B cell (primary cell): Measurements from ENCODE around the gene MYB. TPM values are rescaled to one million over a fixed set of nuclear protein-coding genes. Genes with fewer than 3 reads are reported as not detected.
"Not testable (repeated sequence)": the region's sequence is repeated elsewhere in the genome, so short reads cannot be mapped to it uniquely, and the experiment has no call there.

ENCODE experiments used
- ATAC-seq: fragments of 200-7000 bp; cut with Tn5 transposase; one replicate; pipeline ENCODE4 v1.10.0; 2021; ENCODE audit warnings: low read depth, mild to moderate bottlenecking, moderate number of reproducible peaks, moderate library complexity
- CTCF ChIA-PET: fragments of 350-600 bp; sonication (Branson Sonifier 250); formaldehyde crosslinking; loops from one replicate; lab custom pipeline; 2021; ENCODE audit warnings: antibody characterized with exemption, inconsistent platforms; lab: Charles Lee
- POLR2A ChIA-PET: fragments of 350-600 bp; sonication (Branson Sonifier 250); formaldehyde crosslinking; loops from one replicate; lab custom pipeline; 2021; ENCODE audit warnings: antibody characterized with exemption; lab: Charles Lee
- DNase-seq: peaks from one replicate; pipeline ENCODE4 v3.0.0; 2013
- H2AFZ ChIP-seq: 2 replicates; pipeline ENCODE4 v1.6.1; 2012; ENCODE audit warnings: mild to moderate bottlenecking, low read depth, low read length; ENCODE audit not compliant: insufficient read depth, poor library complexity, severe bottlenecking
- H3K27ac ChIP-seq, 2 donors: 1 replicate in 1 of 2; 2 replicates in 1 of 2; pipeline ENCODE4 v1.5.1; 2012 to 2013; ENCODE audit warnings: low read length in 2 of 2, mild to moderate bottlenecking in 2 of 2, moderate library complexity in 1 of 2
- H3K27me3 ChIP-seq, 4 experiments: fragments of 200-600 bp in 1 of 4; sonication (generic) in 1 of 4; replicated peaks in 1 of 4; 1 replicate in 2 of 4; 2 replicates in 2 of 4; pipeline versions ENCODE4 v1.6.1 to v1.7.0; 2013 to 2016; ENCODE audit warnings: low read length in 3 of 4, mild to moderate bottlenecking in 2 of 4, mixed read lengths in 1 of 4, moderate library complexity in 1 of 4; ENCODE audit not compliant: insufficient read depth in 4 of 4, control insufficient read depth in 3 of 4; ENCODE audit errors: control extremely low read depth in 1 of 4
- H3K36me3 ChIP-seq, 2 experiments: replicated peaks in 1 of 2; 1 replicate in 1 of 2; 2 replicates in 1 of 2; pipeline versions ENCODE4 v1.6.1 to v1.7.1; 2013; ENCODE audit warnings: low read length in 1 of 2; ENCODE audit not compliant: insufficient read depth in 2 of 2, control insufficient read depth in 1 of 2; ENCODE audit errors: control extremely low read depth in 1 of 2, extremely low read depth in 1 of 2
- H3K4me1 ChIP-seq, 2 donors: fragments of 200-600 bp in 1 of 2; sonication (generic) in 1 of 2; 1 replicate in 1 of 2; 2 replicates in 1 of 2; pipeline versions ENCODE4 v1.5.1 to v1.6.1; 2013 to 2017; ENCODE audit warnings: low read length in 2 of 2; ENCODE audit not compliant: control insufficient read depth in 2 of 2, insufficient read depth in 2 of 2
- H3K4me2 ChIP-seq: replicated peaks from 2 replicates; pipeline ENCODE3; 2012; ENCODE audit warnings: mild to moderate bottlenecking, low read depth, low read length; ENCODE audit not compliant: poor library complexity, severe bottlenecking
- H3K4me3 ChIP-seq, 5 experiments: fragments of 200-600 bp in 1 of 5; sonication (generic) in 1 of 5; 1 replicate in 3 of 5; 2 replicates in 2 of 5; pipeline versions ENCODE4 v1.5.1 to v1.7.0; 2011 to 2016; ENCODE audit warnings: low read length in 4 of 5, mild to moderate bottlenecking in 4 of 5, low read depth in 2 of 5, control low read depth in 1 of 5, moderate library complexity in 1 of 5; ENCODE audit not compliant: insufficient read depth in 1 of 5; ENCODE audit errors: control extremely low read depth in 1 of 5, extremely low read depth in 1 of 5
- H3K79me2 ChIP-seq: fragments of 200-600 bp; sonication (generic); one replicate; pipeline ENCODE4 v1.6.0; 2016; ENCODE audit warnings: low read length; ENCODE audit not compliant: control insufficient read depth, insufficient read depth
- H3K9ac ChIP-seq: fragments of 200-600 bp; sonication (generic); 2 replicates; pipeline ENCODE4 v1.6.1; 2017; ENCODE audit warnings: mild to moderate bottlenecking, low read length, moderate library complexity
- H3K9me3 ChIP-seq, 3 donors: one replicate each; pipeline versions ENCODE4 v1.6.1 to v1.7.1; 2013; ENCODE audit warnings: low read length in 2 of 3; ENCODE audit not compliant: control insufficient read depth in 2 of 3, insufficient read depth in 1 of 3; ENCODE audit errors: control extremely low read depth in 1 of 3
- H4K20me1 ChIP-seq: 2 replicates; pipeline ENCODE4 v1.6.0; 2012; ENCODE audit warnings: mild to moderate bottlenecking, low read length; ENCODE audit not compliant: insufficient read depth, control insufficient read depth, poor library complexity, severe bottlenecking
- H3K27ac Mint-ChIP-seq: one replicate; pipeline ENCODE4 v1.8.0; 2021; ENCODE audit warnings: mixed read lengths
- H3K27me3 Mint-ChIP-seq: one replicate; pipeline ENCODE4 v1.8.0; 2021; ENCODE audit warnings: mixed read lengths
- H3K4me1 Mint-ChIP-seq: one replicate; pipeline ENCODE4 v1.8.0; 2021; ENCODE audit warnings: mixed read lengths
- H3K4me3 Mint-ChIP-seq: one replicate; pipeline ENCODE4 v1.8.0; 2021; ENCODE audit warnings: mixed read lengths
- H3K9me3 Mint-ChIP-seq: one replicate; pipeline ENCODE4 v1.8.0; 2022; ENCODE audit warnings: mixed read lengths; ENCODE audit not compliant: insufficient read depth
- EZH2 ChIP-seq: IDR thresholded peaks from 2 replicates; pipeline ENCODE4 v1.6.1; 2012; ENCODE audit warnings: borderline replicate concordance, low read depth, mild to moderate bottlenecking, moderate library complexity, low read length; ENCODE audit not compliant: insufficient read depth, poor library complexity, severe bottlenecking
- WGBS: methylation state at CpG from one replicate; pipeline ENCODE4 v1.1.5; 2013; ENCODE audit warnings: missing lambda C conversion rate; ENCODE audit not compliant: insufficient coverage; 5-methylcytosine and 5-hydroxymethylcytosine counted together
- intact Hi-C: fragments of 100-400 bp; cut with micrococcal nuclease; formaldehyde crosslinking; loops from one replicate; pipeline ENCODE4 v1.10.0; 2022
- polyA plus RNA-seq: library from polyadenylated mRNA; depleted of rRNA; stranded (reverse); fragments of >200 nt; gene quantifications from 2 replicates; pipeline ENCODE4 v1.2.3, GENCODE V29; 2012
- total RNA-seq, 2 donors: library from RNA; stranded (reverse); fragments of 120-200 nt in 1 of 2; gene quantifications; 1 replicate in 1 of 2; 2 replicates in 1 of 2; pipeline versions ENCODE4 v1.2.3 to v1.2.4, GENCODE V29; 2013 to 2022
- TF ChIP-seq, protein P1 (sequence below): fragments of 200-600 bp; IDR thresholded peaks from one replicate; pipeline ENCODE4 v1.8.0; 2022; ENCODE audit warnings: antibody characterized with exemption, mild to moderate bottlenecking

Gene MYB
- total and polyA plus RNA-seq, 2 donors (not counting 1 experiment from before 2014, with no cell fraction given): 0.46 to 1.4 TPM

DNA sequence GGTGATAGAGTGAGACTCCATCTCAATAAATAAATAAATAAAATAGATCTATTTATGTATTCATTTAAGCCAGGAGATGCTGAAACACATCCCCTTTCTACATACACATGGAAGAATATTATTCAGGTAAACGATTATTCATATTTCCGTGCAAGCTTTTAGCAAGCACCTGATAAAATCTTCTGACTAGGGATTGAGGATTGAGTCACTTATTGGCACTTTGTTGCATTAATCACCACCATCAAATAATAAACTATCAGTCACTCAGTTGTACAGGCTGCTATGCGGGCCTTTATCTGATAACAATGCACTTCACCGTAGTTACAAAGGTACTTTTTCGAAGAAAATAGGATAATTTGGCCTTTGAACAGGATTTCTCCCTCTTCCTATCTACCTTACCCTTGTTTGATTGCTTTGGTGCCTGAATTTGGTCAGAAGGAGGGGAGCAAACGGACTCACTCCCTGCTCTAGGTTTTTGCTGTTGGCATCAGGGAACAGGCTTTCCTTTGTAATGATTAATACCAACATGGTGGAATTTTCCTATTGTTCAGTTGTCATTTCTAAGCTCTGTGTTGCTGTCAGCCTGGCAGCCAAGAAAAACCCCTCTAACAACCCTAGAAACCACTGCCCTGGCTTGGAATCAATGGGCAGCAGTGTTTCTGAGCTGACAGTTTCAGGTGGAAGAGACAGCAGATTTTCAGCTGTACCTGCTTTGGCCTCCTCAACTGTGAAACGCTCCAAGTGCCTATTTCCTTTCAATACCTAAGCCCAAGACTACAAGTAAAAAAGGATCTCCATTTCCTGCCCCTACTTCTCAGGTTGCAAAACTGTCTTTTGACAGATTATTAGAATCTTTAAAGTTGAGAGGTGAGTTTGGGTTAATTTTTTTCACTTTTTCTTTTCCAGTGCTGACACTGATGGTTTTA, 63.0 kb downstream of the MYB start:
- Mint-ChIP-seq H3K27ac (no peak overlapping the region), H3K4me1 (no peaks in the 10 kb centered on the region), H3K9me3 (no peaks in the 10 kb centered on the region), H3K27me3 (no peaks in the 10 kb centered on the region), H3K4me3 (no peak overlapping the region)
- H3K79me2 ChIP-seq: no peaks in the 10 kb centered on the region
- ChIA-PET CTCF (no interaction called here), POLR2A (no interaction called here)
- H3K9ac ChIP-seq: no peak overlapping the region
- DNase-seq: no peak
- no peaks in the 10 kb centered on the region for H4K20me1 ChIP-seq
- no peaks in the 10 kb centered on the region for H3K9me3 ChIP-seq
- intact Hi-C loops: no loop called here
- H3K4me1 ChIP-seq: no peaks in the 10 kb centered on the region
- 100% methylated on average over 1 of the region's 7 CpGs for WGBS
- no peak for TF ChIP-seq EZH2
- TF ChIP-seq, protein P1, sequence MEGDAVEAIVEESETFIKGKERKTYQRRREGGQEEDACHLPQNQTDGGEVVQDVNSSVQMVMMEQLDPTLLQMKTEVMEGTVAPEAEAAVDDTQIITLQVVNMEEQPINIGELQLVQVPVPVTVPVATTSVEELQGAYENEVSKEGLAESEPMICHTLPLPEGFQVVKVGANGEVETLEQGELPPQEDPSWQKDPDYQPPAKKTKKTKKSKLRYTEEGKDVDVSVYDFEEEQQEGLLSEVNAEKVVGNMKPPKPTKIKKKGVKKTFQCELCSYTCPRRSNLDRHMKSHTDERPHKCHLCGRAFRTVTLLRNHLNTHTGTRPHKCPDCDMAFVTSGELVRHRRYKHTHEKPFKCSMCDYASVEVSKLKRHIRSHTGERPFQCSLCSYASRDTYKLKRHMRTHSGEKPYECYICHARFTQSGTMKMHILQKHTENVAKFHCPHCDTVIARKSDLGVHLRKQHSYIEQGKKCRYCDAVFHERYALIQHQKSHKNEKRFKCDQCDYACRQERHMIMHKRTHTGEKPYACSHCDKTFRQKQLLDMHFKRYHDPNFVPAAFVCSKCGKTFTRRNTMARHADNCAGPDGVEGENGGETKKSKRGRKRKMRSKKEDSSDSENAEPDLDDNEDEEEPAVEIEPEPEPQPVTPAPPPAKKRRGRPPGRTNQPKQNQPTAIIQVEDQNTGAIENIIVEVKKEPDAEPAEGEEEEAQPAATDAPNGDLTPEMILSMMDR: no peak
- no peaks in the 10 kb centered on the region for H3K27me3 ChIP-seq
- no peak overlapping the region for H3K27ac ChIP-seq
- ATAC-seq: no peak
- no peak overlapping the region for H2AFZ ChIP-seq
- H3K36me3 ChIP-seq: no peaks in the 10 kb centered on the region
- H3K4me3 ChIP-seq: no peak overlapping the region
- H3K4me2 ChIP-seq: no peak overlapping the region

DNA sequence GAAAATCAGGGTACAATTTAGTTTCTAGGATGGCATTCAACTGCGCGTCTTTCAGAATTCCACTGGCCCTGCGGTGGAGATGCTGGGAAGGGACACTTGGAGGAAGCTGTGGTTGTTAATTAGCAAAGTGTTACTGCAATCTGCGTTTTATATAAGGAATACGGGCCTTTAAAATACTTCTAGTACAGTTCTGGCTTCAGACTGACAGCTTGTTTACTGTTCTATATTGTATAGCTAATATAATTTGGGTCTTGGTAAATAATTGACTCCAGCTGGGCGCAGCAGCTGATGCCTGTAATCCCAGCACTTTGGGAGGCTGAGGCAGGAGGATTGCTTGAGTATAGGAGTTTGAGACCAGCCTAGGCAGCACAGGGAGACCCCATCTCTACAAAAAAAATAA, 63.7 kb downstream of the MYB start:
- no peak overlapping the region for H3K4me3 Mint-ChIP-seq
- Histone ChIP-seq H3K36me3 (no peaks in the 10 kb centered on the region), H2AFZ (no peak overlapping the region), H3K9me3 (no peaks in the 10 kb centered on the region), H3K27me3 (no peaks in the 10 kb centered on the region), H3K4me2 (no peak overlapping the region), H3K9ac (no peak overlapping the region), H3K27ac (no peak overlapping the region), H3K4me3 (no peak overlapping the region), H3K4me1 (peaks cover 1 to 4% of the 10 kb centered on the region in 2 donors), H3K79me2 (no peaks in the 10 kb centered on the region), H4K20me1 (no peaks in the 10 kb centered on the region)
- intact Hi-C loops: no loop called here
- ATAC-seq (no peak), DNase-seq (no peak)
- TF ChIP-seq EZH2: no peak
- TF ChIP-seq, protein P1: no peak
- 96% methylated on average over 5 of the region's 6 CpGs for WGBS
- H3K4me1 Mint-ChIP-seq: peaks cover 6% of the 10 kb centered on the region
- CTCF ChIA-PET: no interaction called here
- POLR2A ChIA-PET: no interaction called here
- no peak overlapping the region for H3K27ac Mint-ChIP-seq
- H3K9me3 Mint-ChIP-seq: no peaks in the 10 kb centered on the region
- no peaks in the 10 kb centered on the region for H3K27me3 Mint-ChIP-seq

DNA sequence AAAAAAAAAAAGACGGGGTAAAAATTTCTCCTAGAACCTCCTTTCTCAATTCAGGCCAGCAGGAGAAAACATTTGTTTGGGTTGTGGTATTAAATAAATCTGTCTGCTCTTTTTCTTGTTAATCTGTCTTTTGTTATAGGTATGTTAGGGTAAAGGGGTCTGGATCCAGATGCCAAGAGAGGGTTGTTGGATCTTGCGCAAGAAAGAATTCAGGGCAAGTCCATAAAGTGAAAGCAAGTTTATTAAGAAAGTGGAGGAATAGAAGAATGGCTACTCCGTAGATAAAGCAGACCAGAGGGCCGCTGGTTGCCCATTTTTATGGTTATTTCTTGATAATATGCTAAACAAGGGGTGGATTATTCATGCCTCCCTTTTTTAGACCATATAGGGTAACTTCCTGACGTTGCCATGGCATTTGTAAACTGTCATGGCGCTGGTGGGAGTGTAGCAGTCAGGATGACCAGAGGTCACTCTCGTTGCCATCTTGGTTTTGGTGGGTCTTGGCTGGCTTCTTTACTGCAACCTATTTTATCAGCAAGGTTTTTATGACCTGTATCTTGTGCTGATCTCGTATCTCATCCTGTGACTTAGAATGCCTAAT, 65.4 kb downstream of the MYB start:
- H3K4me2 ChIP-seq, H3K9me3 ChIP-seq, H3K79me2 ChIP-seq, H3K4me3 Mint-ChIP-seq, CTCF ChIA-PET, H2AFZ ChIP-seq, DNase-seq, POLR2A ChIA-PET, H3K27ac Mint-ChIP-seq, H4K20me1 ChIP-seq, intact Hi-C loops, H3K9ac ChIP-seq, H3K9me3 Mint-ChIP-seq, H3K27ac ChIP-seq, H3K36me3 ChIP-seq, H3K27me3 Mint-ChIP-seq, H3K4me3 ChIP-seq, H3K27me3 ChIP-seq, ATAC-seq: not testable (repeated sequence)
- peaks cover 11 to 14% of the 10 kb centered on the region in 2 donors for H3K4me1 ChIP-seq
- H3K4me1 Mint-ChIP-seq: peaks cover 17% of the 10 kb centered on the region
- 89% methylated on average over 3 of the region's 8 CpGs for WGBS
